Esophagus muscularis mucosa (tissue), 4 donors: ENCODE measurements around the gene PNKP. TPM values are rescaled to one million over a fixed set of nuclear protein-coding genes. Genes with fewer than 3 reads are reported as not detected.

Source experiments
- DNase-seq: peaks from one replicate; pipeline ENCODE4 v3.0.0-alpha.2; 2017; ENCODE audit errors: extremely low spot score
- H3K27ac ChIP-seq, 4 donors: fragments of 200-600 bp; sonication (generic); replicated peaks in 1 of 4; 1 replicate in 3 of 4; 2 replicates in 1 of 4; pipeline ENCODE4 v1.5.1; 2016 to 2019; ENCODE audit warnings: mild to moderate bottlenecking in 1 of 4
- H3K27me3 ChIP-seq, 4 donors: fragments of 200-600 bp; sonication (generic); one replicate each; pipeline versions ENCODE4 v1.5.1 to v1.6.0; 2016 to 2019
- H3K36me3 ChIP-seq, 4 donors: fragments of 200-600 bp; sonication (generic); one replicate each; pipeline ENCODE4 v1.5.1; 2016 to 2019
- H3K4me1 ChIP-seq, 4 donors: fragments of 200-600 bp; sonication (generic); one replicate each; pipeline ENCODE4 v1.5.1; 2016 to 2019
- H3K4me3 ChIP-seq, 4 donors: fragments of 200-600 bp; sonication (generic); 1 replicate in 2 of 4; 2 replicates in 2 of 4; pipeline ENCODE4 v1.5.1; 2016 to 2019; ENCODE audit warnings: mild to moderate bottlenecking in 4 of 4, moderate library complexity in 1 of 4
- H3K9me3 ChIP-seq, 4 donors: fragments of 200-600 bp; sonication (generic); 1 replicate in 3 of 4; 2 replicates in 1 of 4; pipeline ENCODE4 v1.5.1; 2016 to 2019
- CTCF ChIP-seq, 3 experiments: fragments of 200-600 bp in 2 of 3; fragments of 450-650 bp in 1 of 3; sonication (generic) in 2 of 3; IDR thresholded peaks; one replicate each; pipeline ENCODE4 v1.5.1; 2017 to 2019; ENCODE audit warnings: antibody characterized with exemption in 3 of 3, mild to moderate bottlenecking in 2 of 3, moderate library complexity in 1 of 3
- EP300 ChIP-seq: sonication (generic); formaldehyde crosslinking; IDR thresholded peaks from one replicate; pipeline ENCODE4 v1.6.1; 2017; ENCODE audit warnings: antibody characterized with exemption
- POLR2A ChIP-seq: fragments of 450-650 bp; IDR thresholded peaks from one replicate; pipeline ENCODE4 v1.6.1; 2017; ENCODE audit warnings: antibody characterized with exemption, moderate library complexity, mild to moderate bottlenecking, low read depth
- POLR2AphosphoS5 ChIP-seq, 2 donors: sonication (generic); formaldehyde crosslinking; IDR thresholded peaks; one replicate each; pipeline ENCODE4 v1.6.1; 2017; ENCODE audit warnings: antibody characterized with exemption in 2 of 2
- WGBS: methylation state at CpG from one replicate; pipeline ENCODE4 v1.1.5; 2018; 5-methylcytosine and 5-hydroxymethylcytosine counted together
- intact Hi-C: fragments of 100-400 bp; cut with DNase I; formaldehyde crosslinking; loops from one replicate; pipeline ENCODE4 v1.15.1; 2023
- total RNA-seq, 4 donors: library from RNA; depleted of rRNA; stranded (reverse); fragments of >200 nt; gene quantifications; one replicate each; pipeline versions ENCODE4 v1.1.0 to v1.2.1, GENCODE V29; 2016

The PNKP gene
- total RNA-seq, 4 donors from 2014 or later = 21.4 to 43.7 (median 27.8) TPM

GRCh38 chr19:49840321-49840720 lies 27.1 kb downstream of the PNKP start:
- H3K36me3 ChIP-seq = peaks cover 14 to 51% (median 49%) of the 10 kb centered on the region in 4 donors
- H3K4me3 ChIP-seq = no peak overlapping the region
- no peak overlapping the region for H3K27ac ChIP-seq
- intact Hi-C loops = no loop called here
- no peaks in the 10 kb centered on the region for H3K9me3 ChIP-seq
- no peaks in the 10 kb centered on the region for H3K4me1 ChIP-seq
- WGBS = 87% methylated on average over 11 of the region's 11 CpGs
- no peak for DNase-seq
- no peaks in the 10 kb centered on the region for H3K27me3 ChIP-seq
- no peak for TF ChIP-seq POLR2AphosphoS5 (IDR thresholded peaks at IDR 0.05)
- no peak for TF ChIP-seq EP300
- no peak for TF ChIP-seq POLR2A
- TF ChIP-seq CTCF (IDR thresholded peaks at IDR 0.05) = no peak

DNA sequence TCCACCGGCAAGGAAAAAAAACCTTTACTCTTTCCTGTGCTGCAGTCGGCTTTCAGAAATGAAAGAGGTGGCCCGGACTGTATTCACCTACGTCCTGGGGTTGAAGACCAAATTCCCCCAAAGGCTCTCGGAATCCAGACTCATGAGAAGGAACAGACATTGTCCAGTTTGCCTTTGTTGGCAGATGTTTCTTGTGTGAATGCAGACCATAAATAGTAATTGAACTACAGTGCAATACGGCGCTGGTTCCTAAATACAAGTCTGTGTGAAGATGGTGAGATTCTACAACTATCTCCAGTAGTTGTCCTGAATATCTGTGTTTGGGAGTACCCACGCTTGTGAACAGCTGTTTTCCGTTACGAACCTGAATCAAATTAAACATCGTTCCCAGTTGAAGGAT lies 27.7 kb downstream of the PNKP start:
- 88% methylated on average over 11 of the region's 11 CpGs for WGBS
- no peaks in the 10 kb centered on the region for H3K4me1 ChIP-seq
- DNase-seq = no peak
- no peak for TF ChIP-seq EP300
- no peak for TF ChIP-seq POLR2AphosphoS5 (IDR thresholded peaks at IDR 0.05)
- no peak for TF ChIP-seq POLR2A
- TF ChIP-seq CTCF (IDR thresholded peaks at IDR 0.05) = no peak
- no peak overlapping the region for H3K27ac ChIP-seq
- no peaks in the 10 kb centered on the region for H3K9me3 ChIP-seq
- intact Hi-C loops = no loop called here
- H3K27me3 ChIP-seq = no peaks in the 10 kb centered on the region
- no peak overlapping the region for H3K4me3 ChIP-seq
- peaks cover 20 to 57% (median 55%) of the 10 kb centered on the region in 4 donors for H3K36me3 ChIP-seq

DNA sequence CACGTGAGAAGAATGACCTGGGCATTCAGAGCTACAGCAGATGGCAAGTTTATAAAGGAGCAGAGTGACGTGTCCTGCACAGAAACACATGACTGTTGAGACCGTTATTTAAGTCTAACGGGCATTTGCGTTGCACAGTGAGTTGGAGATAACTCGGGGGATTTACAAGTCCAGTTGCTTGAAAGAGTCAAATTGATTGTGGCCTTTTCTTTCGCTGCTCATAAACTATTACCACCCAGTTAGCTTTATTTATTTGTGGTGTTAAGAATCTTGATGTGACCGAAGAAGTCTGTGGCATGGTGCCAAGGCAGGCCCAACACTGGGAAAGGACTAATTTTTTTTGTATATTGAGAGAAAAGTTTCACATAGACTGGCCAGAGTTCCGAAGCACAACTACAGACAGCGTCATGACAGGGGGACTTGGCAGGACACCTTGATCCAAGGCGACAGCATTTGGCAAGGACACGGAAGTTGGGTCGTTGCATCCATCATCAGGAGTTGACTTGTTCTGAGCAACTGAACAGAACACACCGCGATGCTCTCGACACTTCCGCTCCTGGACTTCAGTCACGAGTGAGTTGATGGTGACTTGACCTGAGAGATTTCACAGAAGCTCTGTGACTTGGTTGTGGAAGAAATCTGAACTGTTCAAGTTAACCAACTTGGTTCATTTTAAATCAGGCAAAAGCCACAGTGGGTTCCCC lies 28.3 kb downstream of the PNKP start:
- intact Hi-C loops = no loop called here
- no peaks in the 10 kb centered on the region for H3K9me3 ChIP-seq
- peaks cover 27 to 64% (median 62%) of the 10 kb centered on the region in 4 donors for H3K36me3 ChIP-seq
- no peak for TF ChIP-seq POLR2A
- no peak for TF ChIP-seq POLR2AphosphoS5 (IDR thresholded peaks at IDR 0.05)
- no peak for TF ChIP-seq EP300
- TF ChIP-seq CTCF (IDR thresholded peaks at IDR 0.05) = no peak
- no peak overlapping the region for H3K4me3 ChIP-seq
- H3K27ac ChIP-seq = no peak overlapping the region
- no peaks in the 10 kb centered on the region for H3K27me3 ChIP-seq
- DNase-seq = no peak
- WGBS = 90% methylated on average over 18 of the region's 18 CpGs
- H3K4me1 ChIP-seq = no peaks in the 10 kb centered on the region

- no peak for DNase-seq
- Histone ChIP-seq H3K4me1 (no peaks in the 10 kb centered on the region), H3K27me3 (no peaks in the 10 kb centered on the region), H3K27ac (no peak overlapping the region), H3K9me3 (no peaks in the 10 kb centered on the region), H3K4me3 (no peak overlapping the region), H3K36me3 (peaks cover 43 to 80% (median 78%) of the 10 kb centered on the region in 4 donors)
- no peak for TF ChIP-seq CTCF (IDR thresholded peaks at IDR 0.05)
- no peak for TF ChIP-seq POLR2AphosphoS5 (IDR thresholded peaks at IDR 0.05)
- TF ChIP-seq POLR2A = no peak
- no peak for TF ChIP-seq EP300
- intact Hi-C loops = no loop called here
- 95% methylated on average over 9 of the region's 9 CpGs for WGBS
Measured at GRCh38 chr19:49837425-49837824, 30.0 kb downstream of the PNKP start.

DNA sequence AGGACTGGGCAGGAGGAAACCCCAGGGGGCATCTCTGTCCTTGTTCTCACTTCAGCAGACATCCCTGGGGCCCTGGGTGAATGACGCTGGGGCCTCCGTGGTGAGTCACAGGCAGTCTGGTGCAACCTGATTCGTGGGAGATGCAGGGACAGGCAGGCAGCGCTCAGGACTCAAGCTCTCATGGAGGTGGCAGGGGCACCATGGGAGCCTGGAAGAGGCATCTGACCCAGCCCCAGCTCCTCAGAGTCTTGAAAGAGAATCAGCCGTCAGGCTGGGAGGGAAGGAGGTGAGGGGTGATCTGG lies 30.4 kb downstream of the PNKP start:
- Histone ChIP-seq H3K36me3 (peaks cover 48 to 85% (median 82%) of the 10 kb centered on the region in 4 donors), H3K4me1 (no peaks in the 10 kb centered on the region), H3K9me3 (no peaks in the 10 kb centered on the region), H3K4me3 (no peak overlapping the region), H3K27ac (no peak overlapping the region), H3K27me3 (no peaks in the 10 kb centered on the region)
- 97% methylated on average over 5 of the region's 5 CpGs for WGBS
- TF ChIP-seq CTCF (IDR thresholded peaks at IDR 0.05) = no peak
- TF ChIP-seq POLR2A = no peak
- no peak for TF ChIP-seq POLR2AphosphoS5 (IDR thresholded peaks at IDR 0.05)
- TF ChIP-seq EP300 = no peak
- no peak for DNase-seq
- intact Hi-C loops = no loop called here
